ENCODE measurements around the gene ATXN10. TPM values are rescaled to one million over a fixed set of nuclear protein-coding genes. Genes with fewer than 3 reads are reported as not detected.

The ATXN10 gene
- total RNA-seq, 4 donors from 2014 or later: 79.0 to 152 (median 88.3) TPM

DNA sequence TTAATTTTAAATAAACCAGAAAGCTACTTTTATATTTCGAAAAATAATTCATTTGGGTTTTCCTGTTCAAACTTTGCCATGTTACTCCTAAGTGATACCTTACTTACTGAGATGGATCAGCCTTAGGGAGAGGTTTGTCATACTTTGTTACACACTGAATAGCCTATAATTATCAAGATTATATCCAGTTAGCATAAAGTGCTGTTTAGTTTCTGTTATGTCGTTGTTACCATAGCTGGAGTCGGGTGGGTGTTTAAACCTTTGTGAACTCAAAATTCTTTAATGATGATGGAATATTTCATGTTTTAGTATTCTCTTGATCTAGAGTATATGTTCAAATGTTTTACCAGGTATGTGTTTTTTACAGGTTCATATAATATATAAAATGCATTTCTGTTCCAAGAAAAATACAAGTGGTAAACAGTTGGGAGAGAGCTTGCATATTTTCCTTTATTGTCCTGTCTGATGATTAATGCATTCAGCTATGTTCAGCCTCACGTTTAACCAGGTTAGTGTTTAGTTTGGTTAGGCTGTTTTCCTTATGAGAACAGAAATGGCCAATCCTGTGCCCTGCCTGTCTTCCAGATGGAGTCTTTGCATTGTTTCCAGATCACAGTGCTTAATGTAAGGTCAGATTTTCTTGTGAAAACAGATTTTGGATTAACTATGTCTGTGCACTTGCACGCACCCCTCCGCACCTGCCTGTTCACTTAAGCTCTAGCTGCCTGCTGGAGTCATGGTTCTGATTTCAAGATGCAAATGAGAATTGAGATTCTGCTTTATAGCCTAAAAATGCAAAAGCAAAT is 105.6 kb downstream of the ATXN10 start:
- H3K4me3 ChIP-seq: no peak overlapping the region
- peaks cover 0 to 27% (median 3%) of the 10 kb centered on the region in 3 donors for H3K4me1 ChIP-seq
- 38 to 71% methylated on average over 6 of the region's 6 CpGs for WGBS, 2 donors
- no peak for DNase-seq
- H3K27ac ChIP-seq: no peak overlapping the region
- no peaks in the 10 kb centered on the region for H3K27me3 ChIP-seq
- H3K36me3 ChIP-seq: peaks cover 0 to 7% (median 0%) of the 10 kb centered on the region in 3 donors
- no peaks in the 10 kb centered on the region for H3K9me3 ChIP-seq
- intact Hi-C loops (cut with DNase I): no loop called here
- TF ChIP-seq, protein P1, sequence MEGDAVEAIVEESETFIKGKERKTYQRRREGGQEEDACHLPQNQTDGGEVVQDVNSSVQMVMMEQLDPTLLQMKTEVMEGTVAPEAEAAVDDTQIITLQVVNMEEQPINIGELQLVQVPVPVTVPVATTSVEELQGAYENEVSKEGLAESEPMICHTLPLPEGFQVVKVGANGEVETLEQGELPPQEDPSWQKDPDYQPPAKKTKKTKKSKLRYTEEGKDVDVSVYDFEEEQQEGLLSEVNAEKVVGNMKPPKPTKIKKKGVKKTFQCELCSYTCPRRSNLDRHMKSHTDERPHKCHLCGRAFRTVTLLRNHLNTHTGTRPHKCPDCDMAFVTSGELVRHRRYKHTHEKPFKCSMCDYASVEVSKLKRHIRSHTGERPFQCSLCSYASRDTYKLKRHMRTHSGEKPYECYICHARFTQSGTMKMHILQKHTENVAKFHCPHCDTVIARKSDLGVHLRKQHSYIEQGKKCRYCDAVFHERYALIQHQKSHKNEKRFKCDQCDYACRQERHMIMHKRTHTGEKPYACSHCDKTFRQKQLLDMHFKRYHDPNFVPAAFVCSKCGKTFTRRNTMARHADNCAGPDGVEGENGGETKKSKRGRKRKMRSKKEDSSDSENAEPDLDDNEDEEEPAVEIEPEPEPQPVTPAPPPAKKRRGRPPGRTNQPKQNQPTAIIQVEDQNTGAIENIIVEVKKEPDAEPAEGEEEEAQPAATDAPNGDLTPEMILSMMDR (IDR thresholded peaks at IDR 0.05): no peak
- TF ChIP-seq POLR2A (IDR thresholded peaks at IDR 0.05): no peak

DNA sequence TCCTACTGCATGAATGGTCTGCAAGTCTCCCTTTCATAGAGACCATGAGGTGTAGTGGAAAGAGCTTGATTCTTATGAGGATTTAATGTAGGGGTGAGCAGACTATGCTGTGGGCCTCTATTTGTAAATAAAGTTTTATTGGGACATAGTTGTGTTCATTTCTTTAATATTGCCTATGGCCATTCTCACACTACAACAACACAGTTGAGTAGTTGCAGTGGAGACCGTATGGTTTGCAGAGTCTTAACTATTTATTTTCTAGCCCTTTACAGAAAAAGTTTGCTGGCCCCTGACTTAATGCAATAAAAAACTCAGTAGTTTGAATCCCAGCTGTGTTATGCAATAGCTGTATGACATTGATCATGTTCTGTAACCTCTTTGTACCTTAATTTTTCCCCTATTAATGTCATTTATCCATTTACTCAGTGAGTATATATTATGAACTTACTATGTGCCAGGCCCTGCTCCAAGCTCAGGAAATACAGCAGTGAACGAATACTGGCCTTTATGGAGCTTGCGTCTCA is 106.3 kb downstream of the ATXN10 start:
- H3K27ac ChIP-seq: no peak overlapping the region
- intact Hi-C loops (cut with DNase I): no loop called here
- peaks cover 0 to 32% (median 3%) of the 10 kb centered on the region in 3 donors for H3K4me1 ChIP-seq
- H3K27me3 ChIP-seq: no peaks in the 10 kb centered on the region
- 84 to 96% methylated on average over 3 of the region's 3 CpGs for WGBS, 2 donors
- H3K36me3 ChIP-seq: peaks cover 0 to 7% (median 0%) of the 10 kb centered on the region in 3 donors
- H3K9me3 ChIP-seq: no peaks in the 10 kb centered on the region
- TF ChIP-seq POLR2A (IDR thresholded peaks at IDR 0.05): no peak
- TF ChIP-seq, protein P1 (IDR thresholded peaks at IDR 0.05): no peak
- DNase-seq: no peak
- no peak overlapping the region for H3K4me3 ChIP-seq

DNA sequence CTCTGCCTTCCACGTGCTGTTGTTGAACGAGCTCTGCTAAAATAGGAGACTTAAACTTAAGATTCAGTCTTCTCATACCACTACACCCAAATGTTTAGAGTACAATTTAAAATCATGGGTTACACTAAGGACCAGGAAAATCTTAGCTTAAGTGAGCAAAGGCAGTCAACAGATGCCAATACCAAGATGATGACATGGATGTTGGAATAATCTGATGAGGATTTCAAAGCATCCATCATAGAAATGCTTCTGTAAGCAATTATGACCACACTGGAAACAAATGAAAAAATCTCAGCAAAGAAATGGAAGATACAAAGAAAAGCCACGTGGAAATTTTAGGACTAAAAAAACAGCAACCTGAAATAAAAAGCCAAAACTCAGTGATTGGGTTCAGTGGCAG is 109.8 kb downstream of the ATXN10 start:
- H3K27ac ChIP-seq: no peak overlapping the region
- peaks cover 10 to 61% (median 29%) of the 10 kb centered on the region in 3 donors for H3K4me1 ChIP-seq
- TF ChIP-seq POLR2A (IDR thresholded peaks at IDR 0.05): no peak
- TF ChIP-seq, protein P1 (IDR thresholded peaks at IDR 0.05): no peak
- no peaks in the 10 kb centered on the region for H3K27me3 ChIP-seq
- H3K9me3 ChIP-seq: no peaks in the 10 kb centered on the region
- H3K4me3 ChIP-seq: no peak overlapping the region
- H3K36me3 ChIP-seq: no peaks in the 10 kb centered on the region
- intact Hi-C loops (cut with DNase I): no loop called here
- 69 to 72% methylated on average over 2 to 3 of the region's 3 CpGs for WGBS, 2 donors
- DNase-seq: no peak

DNA sequence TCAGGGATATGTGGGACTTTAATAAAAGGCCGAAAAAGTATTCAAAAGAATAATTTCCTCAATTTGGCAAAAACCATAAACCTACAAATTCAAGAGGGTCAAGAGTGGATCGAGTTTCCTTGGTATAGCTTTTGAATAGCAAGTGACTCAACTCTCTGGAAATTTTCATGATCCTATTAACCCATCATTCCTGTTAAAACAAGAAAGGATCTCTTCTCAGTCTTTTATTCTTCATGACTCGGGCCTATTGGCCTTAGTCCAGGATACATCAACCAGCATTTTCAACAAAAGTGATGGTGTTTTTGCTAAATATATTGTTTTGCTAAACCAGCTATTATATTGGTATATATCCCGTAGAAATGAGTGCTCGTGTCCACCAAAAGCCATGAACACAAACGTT is 110.3 kb downstream of the ATXN10 start:
- no peaks in the 10 kb centered on the region for H3K27me3 ChIP-seq
- peaks cover 10 to 62% (median 33%) of the 10 kb centered on the region in 3 donors for H3K4me1 ChIP-seq
- intact Hi-C loops (cut with DNase I): no loop called here
- WGBS, 2 donors: 40 to 64% methylated on average over 6 of the region's 6 CpGs
- H3K36me3 ChIP-seq: no peaks in the 10 kb centered on the region
- no peak overlapping the region for H3K4me3 ChIP-seq
- H3K9me3 ChIP-seq: no peaks in the 10 kb centered on the region
- DNase-seq: no peak
- no peak overlapping the region for H3K27ac ChIP-seq
- no peak for TF ChIP-seq POLR2A (IDR thresholded peaks at IDR 0.05)
- TF ChIP-seq, protein P1 (IDR thresholded peaks at IDR 0.05): no peak

DNA sequence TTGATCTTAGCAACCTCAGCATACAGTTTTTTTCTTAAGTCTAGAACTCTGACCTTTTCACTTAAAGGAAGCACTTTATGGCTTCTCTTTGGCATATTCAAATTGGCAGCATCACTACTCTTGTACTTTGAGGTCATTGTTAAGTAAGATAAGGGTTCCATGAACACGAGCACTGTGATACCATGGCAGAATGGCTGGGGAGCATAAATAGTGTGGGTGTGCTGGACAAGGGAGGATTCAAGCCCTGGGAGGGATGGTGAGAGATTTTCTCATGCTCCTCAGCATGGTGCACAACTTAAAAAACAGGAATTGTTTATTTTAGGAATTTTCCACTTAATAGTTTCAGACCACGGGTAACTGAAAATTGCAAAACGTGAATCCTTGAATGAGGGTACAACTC is 111.4 kb downstream of the ATXN10 start:
- Histone ChIP-seq H3K27ac (no peak overlapping the region), H3K4me3 (no peak overlapping the region), H3K36me3 (no peaks in the 10 kb centered on the region), H3K27me3 (no peaks in the 10 kb centered on the region), H3K9me3 (no peaks in the 10 kb centered on the region), H3K4me1 (peaks cover 10 to 62% (median 42%) of the 10 kb centered on the region in 3 donors)
- DNase-seq: no peak
- 85 to 89% methylated on average over 3 of the region's 3 CpGs for WGBS, 2 donors
- intact Hi-C loops (cut with DNase I): no loop called here
- no peak for TF ChIP-seq POLR2A (IDR thresholded peaks at IDR 0.05)
- TF ChIP-seq, protein P1 (IDR thresholded peaks at IDR 0.05): no peak

Data from esophagus squamous epithelium (tissue), 5 donors.